IPS-18a (cell line): ENCODE results near the gene DIPK1C.
"Not testable (repeated sequence)": the region's sequence is repeated elsewhere in the genome, so short reads cannot be mapped to it uniquely, and the experiment has no call there.

Experiments
- H3K27ac ChIP-seq: one replicate; pipeline ENCODE4 v1.5.1; 2013; ENCODE audit warnings: low read length
- H3K27me3 ChIP-seq: one replicate; pipeline ENCODE4 v1.6.1; 2013; ENCODE audit warnings: mild to moderate bottlenecking, low read length; ENCODE audit not compliant: control insufficient read depth, insufficient read depth
- H3K36me3 ChIP-seq: one replicate; pipeline ENCODE4 v1.6.1; 2013; ENCODE audit warnings: low read depth, low read length; ENCODE audit not compliant: control insufficient read depth
- H3K4me1 ChIP-seq: one replicate; pipeline ENCODE4 v1.6.1; 2013; ENCODE audit warnings: low read depth, low read length; ENCODE audit not compliant: control insufficient read depth
- H3K4me3 ChIP-seq: one replicate; pipeline ENCODE4 v1.5.1; 2013; ENCODE audit warnings: low read length
- H3K9ac ChIP-seq: one replicate; pipeline ENCODE4 v1.6.1; 2013; ENCODE audit warnings: mild to moderate bottlenecking, low read length, moderate library complexity
- H3K9me3 ChIP-seq: one replicate; pipeline ENCODE4 v1.6.1; 2013; ENCODE audit warnings: low read depth, low read length; ENCODE audit not compliant: control insufficient read depth

Gene DIPK1C

GRCh38 chr18:74457043-74457724 is at the start of gene DIPK1C:
Gene DIPK1C, minus strand, starts transcription at chr18:74457308. Its CDS starts 49 bp downstream, at chr18:74457259.
- H3K4me3 ChIP-seq = peak within 1 kb of the TSS; percentile 64
- peaks cover 6% of the 10 kb centered on the region for H3K4me1 ChIP-seq
- H3K36me3 ChIP-seq = no peaks in the 10 kb centered on the region
- H3K27ac ChIP-seq = no peak within 1 kb of the TSS
- no peak within 1 kb of the TSS for H3K9ac ChIP-seq
- peaks cover 56% of the 10 kb centered on the region for H3K27me3 ChIP-seq
- no peaks in the 10 kb centered on the region for H3K9me3 ChIP-seq

GRCh38 chr18:74506448-74507084 is 49.5 kb upstream of the DIPK1C start:
- Histone ChIP-seq H3K4me1 (no peaks in the 10 kb centered on the region), H3K9me3 (no peaks in the 10 kb centered on the region), H3K36me3 (peaks cover 82% of the 10 kb centered on the region), H3K27ac (no peak overlapping the region), H3K27me3 (no peaks in the 10 kb centered on the region), H3K9ac (no peak overlapping the region), H3K4me3 (no peak overlapping the region)

GRCh38 chr18:74505776-74506175 is 48.7 kb upstream of the DIPK1C start:
- H3K27me3 ChIP-seq = no peaks in the 10 kb centered on the region
- peaks cover 83% of the 10 kb centered on the region for H3K36me3 ChIP-seq
- H3K9me3 ChIP-seq = no peaks in the 10 kb centered on the region
- no peak overlapping the region for H3K9ac ChIP-seq
- H3K27ac ChIP-seq = no peak overlapping the region
- no peak overlapping the region for H3K4me3 ChIP-seq
- H3K4me1 ChIP-seq = no peaks in the 10 kb centered on the region

GRCh38 chr18:74503137-74503536 is 46.0 kb upstream of the DIPK1C start:
- Histone ChIP-seq H3K9ac (no peak overlapping the region), H3K4me3 (no peak overlapping the region), H3K9me3 (no peaks in the 10 kb centered on the region), H3K36me3 (peaks cover 66% of the 10 kb centered on the region), H3K27ac (no peak overlapping the region), H3K4me1 (peaks cover 9% of the 10 kb centered on the region), H3K27me3 (no peaks in the 10 kb centered on the region)

DNA sequence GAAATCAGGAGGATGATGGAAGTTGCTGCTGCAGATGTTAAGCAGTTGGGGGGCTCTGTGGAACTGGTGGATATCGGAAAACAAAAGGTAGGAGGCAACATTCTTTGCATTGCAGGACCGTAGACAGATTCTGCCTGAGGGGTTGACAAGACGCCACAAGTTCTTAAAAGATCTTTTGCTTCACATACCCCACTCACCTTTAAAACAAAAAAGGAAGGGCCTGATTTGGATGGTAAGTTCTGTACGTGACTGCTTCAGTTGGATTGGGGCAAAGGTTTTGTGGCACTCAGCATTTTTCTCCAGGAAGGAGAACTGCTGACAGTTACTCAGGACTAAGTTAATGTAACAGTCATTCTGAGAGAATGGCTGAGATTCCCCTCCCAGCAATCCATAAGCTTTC is 44.3 kb upstream of the DIPK1C start:
- Histone ChIP-seq H3K9me3 (no peaks in the 10 kb centered on the region), H3K27me3 (no peaks in the 10 kb centered on the region), H3K27ac (no peak overlapping the region), H3K9ac (no peak overlapping the region), H3K4me3 (no peak overlapping the region), H3K36me3 (peaks cover 53% of the 10 kb centered on the region), H3K4me1 (peaks cover 13% of the 10 kb centered on the region)

- peaks cover 49% of the 10 kb centered on the region for H3K36me3 ChIP-seq
- not testable (repeated sequence) for H3K9ac ChIP-seq, H3K4me3 ChIP-seq
Observed at GRCh38 chr18:74500774-74501173, 43.7 kb upstream of the DIPK1C start.

GRCh38 chr18:74500372-74500771 is 43.3 kb upstream of the DIPK1C start:
- no peaks in the 10 kb centered on the region for H3K9me3 ChIP-seq
- no peak overlapping the region for H3K27ac ChIP-seq
- no peak overlapping the region for H3K9ac ChIP-seq
- H3K27me3 ChIP-seq = no peaks in the 10 kb centered on the region
- H3K4me1 ChIP-seq = peaks cover 13% of the 10 kb centered on the region
- H3K36me3 ChIP-seq = peaks cover 45% of the 10 kb centered on the region
- H3K4me3 ChIP-seq = no peak overlapping the region

More at GRCh38 chr18:74500774-74501173, 43.7 kb upstream of the DIPK1C start:
- H3K9me3 ChIP-seq, H3K27me3 ChIP-seq, H3K27ac ChIP-seq: not testable (repeated sequence)
- H3K4me1 ChIP-seq = peaks cover 13% of the 10 kb centered on the region

DNA sequence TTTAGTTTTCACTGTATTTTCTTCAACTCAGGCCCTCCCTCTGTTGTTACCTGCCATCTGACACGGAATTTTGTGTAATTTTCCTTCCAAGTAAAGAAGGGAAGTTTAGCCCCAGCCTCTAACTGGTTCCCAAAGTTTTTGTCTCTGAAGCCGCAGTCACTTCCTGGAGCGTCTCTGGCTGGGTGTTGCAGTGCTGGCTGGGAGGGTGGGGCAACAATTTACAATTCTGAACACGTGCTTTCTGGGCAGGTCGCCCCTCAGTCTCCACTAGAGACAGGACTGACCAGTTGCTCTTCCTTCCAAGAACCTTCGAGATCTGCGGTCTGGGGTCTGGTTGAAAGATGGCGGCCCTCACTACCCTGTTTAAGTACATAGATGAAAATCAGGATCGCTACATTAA is 42.5 kb upstream of the DIPK1C start:
- H3K4me1 ChIP-seq = peaks cover 13% of the 10 kb centered on the region
- no peaks in the 10 kb centered on the region for H3K9me3 ChIP-seq
- H3K9ac ChIP-seq = peak overlapping the region; percentile 20
- no peak overlapping the region for H3K27ac ChIP-seq
- no peak overlapping the region for H3K4me3 ChIP-seq
- peaks cover 43% of the 10 kb centered on the region for H3K36me3 ChIP-seq
- H3K27me3 ChIP-seq = no peaks in the 10 kb centered on the region

DNA sequence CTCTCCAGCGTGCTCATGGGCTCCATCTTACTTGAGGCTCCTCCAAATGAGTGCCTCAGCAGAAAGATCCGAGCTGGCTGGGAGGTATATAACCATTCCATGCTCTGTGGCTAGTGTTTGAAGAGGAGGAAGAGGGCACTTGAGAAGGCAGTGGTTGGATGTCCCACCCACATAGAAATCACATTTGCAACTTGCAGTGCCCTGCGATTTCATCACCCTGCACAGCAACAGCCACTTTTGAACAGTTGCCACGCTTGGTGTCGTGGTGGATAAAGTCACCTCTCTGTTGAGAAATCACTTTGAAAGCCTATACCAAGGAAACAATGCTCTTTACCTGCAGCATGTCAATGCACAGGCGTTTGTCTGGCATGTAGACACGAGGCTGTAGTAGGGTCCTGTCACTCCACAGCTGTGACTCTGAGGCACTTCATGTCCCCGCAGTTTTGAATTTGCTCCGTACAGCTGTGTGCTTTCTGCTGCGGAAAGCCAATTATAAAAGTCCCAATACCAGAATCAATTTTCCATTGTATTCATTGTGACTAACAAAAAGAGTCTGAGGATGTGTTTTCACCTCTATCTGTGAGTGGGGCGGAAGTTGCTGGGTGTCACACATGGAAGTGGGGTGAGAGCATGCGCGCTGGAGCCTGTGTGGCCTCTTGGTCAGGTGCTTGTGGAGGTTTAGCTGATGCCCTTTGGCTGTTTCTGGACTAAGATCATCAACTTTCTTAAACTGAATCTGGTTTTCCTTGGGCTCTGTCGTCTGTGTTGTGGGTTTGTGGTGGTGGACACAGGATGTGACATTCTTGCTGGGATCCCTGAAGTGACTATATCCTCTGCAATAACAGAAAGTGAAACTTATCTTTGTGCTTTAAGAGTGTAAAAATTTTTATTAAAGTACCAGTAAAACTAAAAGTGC is 41.9 kb upstream of the DIPK1C start:
- H3K4me3 ChIP-seq = no peak overlapping the region
- H3K9ac ChIP-seq = peak overlapping the region; percentile 20
- peaks cover 13% of the 10 kb centered on the region for H3K4me1 ChIP-seq
- no peaks in the 10 kb centered on the region for H3K9me3 ChIP-seq
- no peak overlapping the region for H3K27ac ChIP-seq
- peaks cover 36% of the 10 kb centered on the region for H3K36me3 ChIP-seq
- H3K27me3 ChIP-seq = no peaks in the 10 kb centered on the region

DNA sequence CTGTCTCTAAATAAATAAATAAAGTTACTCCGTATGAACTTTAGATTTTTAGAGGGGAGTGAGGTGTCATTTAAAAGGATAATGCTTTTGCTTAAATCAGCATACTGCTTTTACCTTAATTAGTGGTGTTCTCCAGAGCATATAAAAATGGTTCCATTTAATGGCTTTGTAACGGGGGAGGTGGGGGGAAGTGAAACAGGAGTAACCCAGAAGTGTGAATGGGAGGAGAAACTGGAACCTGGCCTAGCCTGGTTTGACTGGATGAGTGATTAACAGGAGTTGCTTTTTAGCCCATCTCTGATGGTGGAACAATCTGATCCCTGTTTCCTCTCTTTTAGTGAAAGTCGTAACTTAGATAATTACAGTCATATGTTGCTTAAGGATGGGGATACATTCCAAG is 40.7 kb upstream of the DIPK1C start:
- H3K4me3 ChIP-seq = peak overlapping the region; percentile 83
- H3K9ac ChIP-seq = no peak overlapping the region
- no peaks in the 10 kb centered on the region for H3K27me3 ChIP-seq
- H3K36me3 ChIP-seq = peaks cover 27% of the 10 kb centered on the region
- no peak overlapping the region for H3K27ac ChIP-seq
- H3K4me1 ChIP-seq = peaks cover 13% of the 10 kb centered on the region
- H3K9me3 ChIP-seq = no peaks in the 10 kb centered on the region

DNA sequence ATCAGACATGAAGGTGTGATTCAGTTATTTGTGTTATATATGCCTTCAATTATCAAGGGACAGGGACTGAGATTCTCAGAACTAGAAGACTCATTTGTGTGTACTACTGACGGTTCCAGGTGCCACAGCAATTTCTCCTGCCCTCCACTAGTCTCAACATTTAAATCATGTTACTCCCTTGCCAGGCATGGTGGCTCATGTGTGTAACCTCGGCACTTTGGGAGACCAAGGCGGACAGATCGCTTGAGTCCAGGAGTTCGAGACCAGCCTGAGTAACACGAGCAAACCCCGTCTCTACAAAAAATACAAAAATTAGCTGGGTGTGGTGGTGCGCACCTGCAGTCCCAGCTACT is 40.2 kb upstream of the DIPK1C start:
- Histone ChIP-seq H3K4me3 (peak overlapping the region; percentile 83), H3K36me3 (peaks cover 23% of the 10 kb centered on the region), H3K4me1 (peaks cover 13% of the 10 kb centered on the region), H3K9me3 (no peaks in the 10 kb centered on the region), H3K27ac (no peak overlapping the region), H3K9ac (peak overlapping the region; percentile 90), H3K27me3 (no peaks in the 10 kb centered on the region)
